ENCODE data around the gene CAPN5.
"Not testable (repeated sequence)": the region's sequence is repeated elsewhere in the genome, so short reads cannot be mapped to it uniquely, and the experiment has no call there.

Gene CAPN5

GRCh38 chr11:77047007-77047927 is 19.5 kb upstream of the CAPN5 start:
- TF ChIP-seq CTCF (IDR thresholded peaks at IDR 0.05; ENCODE audit: low read length) (peak; percentile 56), EZH2 (IDR thresholded peaks at IDR 0.05; ENCODE audit: borderline replicate concordance, low read length) (no peak)
- Histone ChIP-seq H3K79me2 (ENCODE audit: insufficient read depth, low read length) (no peaks in the 10 kb centered on the region), H4K20me1 (ENCODE audit: insufficient read depth, low read length) (no peaks in the 10 kb centered on the region), H3K27ac (ENCODE audit: low read depth, low read length, poor library complexity, severe bottlenecking) (no peak overlapping the region), H3K9ac (ENCODE audit: low read length) (no peak overlapping the region), H3K9me2 (ENCODE audit: low read depth, low read length) (no peaks in the 10 kb centered on the region), H2AFZ (ENCODE audit: low read length) (peak overlapping the region; percentile 50; the same call in 1 of the 2 replicates), H3K9me3 (ENCODE audit: low read length) (no peaks in the 10 kb centered on the region), H3K27me3 (ENCODE audit: insufficient read depth, low read length) (no peaks in the 10 kb centered on the region; the same call in 1 of the 2 replicates), H3K4me1 (ENCODE audit: insufficient read depth, low read length, severe bottlenecking) (peaks cover 5% of the 10 kb centered on the region), H3F3A (ENCODE audit: insufficient read depth, low read length) (no peaks in the 10 kb centered on the region), H3K4me3 (ENCODE audit: low read depth, low read length, poor library complexity, severe bottlenecking) (peak overlapping the region; percentile 53), H3K36me3 (ENCODE audit: insufficient read depth, low read length) (no peaks in the 10 kb centered on the region), H3K4me2 (ENCODE audit: low read length) (peak overlapping the region; percentile 71)

- H3K27ac ChIP-seq (ENCODE audit: low read depth, low read length, poor library complexity, severe bottlenecking); H3K9me3 ChIP-seq (ENCODE audit: low read length); H3K4me1 ChIP-seq (ENCODE audit: insufficient read depth, low read length, severe bottlenecking); H3K4me2 ChIP-seq (ENCODE audit: low read length); H3K79me2 ChIP-seq (ENCODE audit: insufficient read depth, low read length); H3K36me3 ChIP-seq (ENCODE audit: insufficient read depth, low read length); H3K4me3 ChIP-seq (ENCODE audit: low read depth, low read length, poor library complexity, severe bottlenecking); H4K20me1 ChIP-seq (ENCODE audit: insufficient read depth, low read length); H3K9me2 ChIP-seq (ENCODE audit: low read depth, low read length); H3K27me3 ChIP-seq (ENCODE audit: insufficient read depth, low read length); H2AFZ ChIP-seq (ENCODE audit: low read length); H3K9ac ChIP-seq (ENCODE audit: low read length); H3F3A ChIP-seq (ENCODE audit: insufficient read depth, low read length): not testable (repeated sequence)
Observed at GRCh38 chr11:77047928-77048446, 18.8 kb upstream of the CAPN5 start.

- no peak overlapping the region for H3K27ac ChIP-seq (ENCODE audit: low read depth, low read length, poor library complexity, severe bottlenecking)
- no peaks in the 10 kb centered on the region; the same call in 1 of the 2 replicates for H3K27me3 ChIP-seq (ENCODE audit: insufficient read depth, low read length)
- no peaks in the 10 kb centered on the region for H3K36me3 ChIP-seq (ENCODE audit: insufficient read depth, low read length)
- H3F3A ChIP-seq (ENCODE audit: insufficient read depth, low read length): no peaks in the 10 kb centered on the region
- no peak overlapping the region for H3K4me3 ChIP-seq (ENCODE audit: low read depth, low read length, poor library complexity, severe bottlenecking)
- H3K9ac ChIP-seq (ENCODE audit: low read length): no peak overlapping the region
- H4K20me1 ChIP-seq (ENCODE audit: insufficient read depth, low read length): no peaks in the 10 kb centered on the region
- H3K4me1 ChIP-seq (ENCODE audit: insufficient read depth, low read length, severe bottlenecking): peaks cover 5% of the 10 kb centered on the region
- no peak overlapping the region for H3K4me2 ChIP-seq (ENCODE audit: low read length)
- H3K9me3 ChIP-seq (ENCODE audit: low read length): no peaks in the 10 kb centered on the region
- no peak for TF ChIP-seq CTCF (IDR thresholded peaks at IDR 0.05; ENCODE audit: low read length)
- TF ChIP-seq EZH2 (IDR thresholded peaks at IDR 0.05; ENCODE audit: borderline replicate concordance, low read length): no peak
- no peaks in the 10 kb centered on the region for H3K79me2 ChIP-seq (ENCODE audit: insufficient read depth, low read length)
- no peak overlapping the region for H2AFZ ChIP-seq (ENCODE audit: low read length)
- no peaks in the 10 kb centered on the region for H3K9me2 ChIP-seq (ENCODE audit: low read depth, low read length)
Observed at GRCh38 chr11:77049026-77049425, 17.7 kb upstream of the CAPN5 start.
